Measurements from ENCODE around the gene CXCR4. TPM values are rescaled to one million over a fixed set of nuclear protein-coding genes. Genes with fewer than 3 reads are reported as not detected.

Gene CXCR4
- total RNA-seq (2,224 TPM), polyA plus RNA-seq (100 to 1,000 TPM; 536 to 682 (median 586) TPM)

- Mint-ChIP-seq H3K4me3 (peak within 1 kb of the TSS; percentile 92 to 99 (median 98)), H3K9me3 (peaks cover 0 to 11% (median 0%) of the 10 kb centered on the region in 7 donors), H3K36me3 (peaks cover 35% of the 10 kb centered on the region), H3K4me1 (peaks cover 31 to 73% (median 51%) of the 10 kb centered on the region in 4 donors), H3K27me3 (peaks cover 27% of the 10 kb centered on the region), H3K27ac (peak within 1 kb of the TSS; percentile 99 to 100 (median 100))
- ATAC-seq (ENCODE audit: low read depth in 2 of 2) (peak; percentile 38), DNase-seq (peak; percentile 85 to 92 (median 89))
- H3K4me3 ChIP-seq (ENCODE audit: low read depth, low read length), result peak within 1 kb of the TSS; percentile 100
- no peaks in the 10 kb centered on the region for H3K9me3 ChIP-seq (ENCODE audit: control insufficient read depth in 2 of 2, low read length in 2 of 2)
- peaks cover 28% of the 10 kb centered on the region for H3K36me3 ChIP-seq (ENCODE audit: control insufficient read depth, insufficient read depth, low read length)
- H3K4me1 ChIP-seq (ENCODE audit: control insufficient read depth, insufficient read depth, low read length, poor library complexity, severe bottlenecking), result peaks cover 41% of the 10 kb centered on the region
- peaks cover 2% of the 10 kb centered on the region for H3K27me3 ChIP-seq (ENCODE audit: control insufficient read depth, insufficient read depth, low read length)
- peak within 1 kb of the TSS; percentile 94 for H3K27ac ChIP-seq (ENCODE audit: insufficient read depth, low read length, poor library complexity, severe bottlenecking)
These were observed at the start of gene CXCR4 for GRCh38 chr2:136117909-136118818. Gene CXCR4 (minus strand): TSS chr2:136118149. CDS start chr2:136118060, 89 bp downstream.

GRCh38 chr2:136164280-136164776 lies 46.4 kb upstream of the CXCR4 start:
- Mint-ChIP-seq H3K27ac (peak overlapping the region in 1 of 3 donors; percentile 26), H3K27me3 (no peaks in the 10 kb centered on the region), H3K36me3 (no peaks in the 10 kb centered on the region), H3K9me3 (no peaks in the 10 kb centered on the region), H3K4me3 (no peak overlapping the region), H3K4me1 (peaks cover 9 to 23% (median 14%) of the 10 kb centered on the region in 4 donors)
- Histone ChIP-seq H3K27me3 (ENCODE audit: control insufficient read depth, insufficient read depth, low read length) (no peaks in the 10 kb centered on the region), H3K27ac (ENCODE audit: insufficient read depth, low read length, poor library complexity, severe bottlenecking) (no peak overlapping the region), H3K4me1 (ENCODE audit: control insufficient read depth, insufficient read depth, low read length, poor library complexity, severe bottlenecking) (peaks cover 9% of the 10 kb centered on the region), H3K9me3 (ENCODE audit: control insufficient read depth in 2 of 2, low read length in 2 of 2) (no peaks in the 10 kb centered on the region), H3K36me3 (ENCODE audit: control insufficient read depth, insufficient read depth, low read length) (no peaks in the 10 kb centered on the region), H3K4me3 (ENCODE audit: low read depth, low read length) (no peak overlapping the region)
- DNase-seq, result no peak
- ATAC-seq (ENCODE audit: low read depth in 2 of 2), result no peak

- no peak for ATAC-seq (ENCODE audit: low read depth in 2 of 2)
- no peaks in the 10 kb centered on the region for H3K27me3 Mint-ChIP-seq
- Histone ChIP-seq H3K9me3 (ENCODE audit: control insufficient read depth in 2 of 2, low read length in 2 of 2) (no peaks in the 10 kb centered on the region), H3K27ac (ENCODE audit: insufficient read depth, low read length, poor library complexity, severe bottlenecking) (no peak overlapping the region), H3K4me1 (ENCODE audit: control insufficient read depth, insufficient read depth, low read length, poor library complexity, severe bottlenecking) (peaks cover 9% of the 10 kb centered on the region), H3K36me3 (ENCODE audit: control insufficient read depth, insufficient read depth, low read length) (no peaks in the 10 kb centered on the region), H3K4me3 (ENCODE audit: low read depth, low read length) (no peak overlapping the region), H3K27me3 (ENCODE audit: control insufficient read depth, insufficient read depth, low read length) (no peaks in the 10 kb centered on the region)
- no peaks in the 10 kb centered on the region for H3K36me3 Mint-ChIP-seq
- H3K4me3 Mint-ChIP-seq, result peak overlapping the region in 1 of 4 donors; percentile 30
- no peak for DNase-seq
- H3K4me1 Mint-ChIP-seq, result peaks cover 9 to 26% (median 14%) of the 10 kb centered on the region in 4 donors
- H3K27ac Mint-ChIP-seq, result peak overlapping the region in 2 of 3 donors; percentile 18 to 87
- peaks cover 0 to 2% (median 0%) of the 10 kb centered on the region in 7 donors for H3K9me3 Mint-ChIP-seq
These were observed 44.5 kb upstream of the CXCR4 start for GRCh38 chr2:136162438-136162837.

- no peak overlapping the region for H3K27ac Mint-ChIP-seq
- no peaks in the 10 kb centered on the region for H3K9me3 ChIP-seq (ENCODE audit: control insufficient read depth in 2 of 2, low read length in 2 of 2)
- no peak for DNase-seq
- H3K4me3 Mint-ChIP-seq, result no peak overlapping the region
- no peak overlapping the region for H3K27ac ChIP-seq (ENCODE audit: insufficient read depth, low read length, poor library complexity, severe bottlenecking)
- H3K4me1 Mint-ChIP-seq, result peaks cover 3 to 19% (median 13%) of the 10 kb centered on the region in 4 donors
- no peak for ATAC-seq (ENCODE audit: low read depth in 2 of 2)
- no peaks in the 10 kb centered on the region for H3K36me3 ChIP-seq (ENCODE audit: control insufficient read depth, insufficient read depth, low read length)
- H3K4me3 ChIP-seq (ENCODE audit: low read depth, low read length), result no peak overlapping the region
- H3K9me3 Mint-ChIP-seq, result peaks cover 0 to 2% (median 0%) of the 10 kb centered on the region in 7 donors
- H3K27me3 Mint-ChIP-seq, result peaks cover 6% of the 10 kb centered on the region
- H3K27me3 ChIP-seq (ENCODE audit: control insufficient read depth, insufficient read depth, low read length), result peaks cover 3% of the 10 kb centered on the region
- peaks cover 6% of the 10 kb centered on the region for H3K4me1 ChIP-seq (ENCODE audit: control insufficient read depth, insufficient read depth, low read length, poor library complexity, severe bottlenecking)
- H3K36me3 Mint-ChIP-seq, result no peaks in the 10 kb centered on the region
These were observed 38.5 kb upstream of the CXCR4 start for GRCh38 chr2:136156411-136156810.

GRCh38 chr2:136154384-136154783 lies 36.4 kb upstream of the CXCR4 start:
- Histone ChIP-seq H3K9me3 (ENCODE audit: control insufficient read depth in 2 of 2, low read length in 2 of 2) (no peaks in the 10 kb centered on the region), H3K27me3 (ENCODE audit: control insufficient read depth, insufficient read depth, low read length) (peaks cover 3% of the 10 kb centered on the region), H3K4me1 (ENCODE audit: control insufficient read depth, insufficient read depth, low read length, poor library complexity, severe bottlenecking) (peaks cover 12% of the 10 kb centered on the region), H3K27ac (ENCODE audit: insufficient read depth, low read length, poor library complexity, severe bottlenecking) (no peak overlapping the region), H3K36me3 (ENCODE audit: control insufficient read depth, insufficient read depth, low read length) (no peaks in the 10 kb centered on the region), H3K4me3 (ENCODE audit: low read depth, low read length) (no peak overlapping the region)
- Mint-ChIP-seq H3K4me3 (no peak overlapping the region), H3K4me1 (peaks cover 10 to 25% (median 21%) of the 10 kb centered on the region in 4 donors), H3K36me3 (no peaks in the 10 kb centered on the region), H3K27me3 (peaks cover 6% of the 10 kb centered on the region), H3K9me3 (peaks cover 0 to 2% (median 0%) of the 10 kb centered on the region in 7 donors), H3K27ac (no peak overlapping the region)
- ATAC-seq (ENCODE audit: low read depth in 2 of 2) (no peak), DNase-seq (no peak)

GRCh38 chr2:136151021-136151971 lies 33.3 kb upstream of the CXCR4 start:
- peaks cover 10 to 25% (median 24%) of the 10 kb centered on the region in 4 donors for H3K4me1 Mint-ChIP-seq
- peaks cover 5% of the 10 kb centered on the region for H3K36me3 Mint-ChIP-seq
- Histone ChIP-seq H3K9me3 (ENCODE audit: control insufficient read depth in 2 of 2, low read length in 2 of 2) (no peaks in the 10 kb centered on the region), H3K4me1 (ENCODE audit: control insufficient read depth, insufficient read depth, low read length, poor library complexity, severe bottlenecking) (peaks cover 12% of the 10 kb centered on the region), H3K4me3 (ENCODE audit: low read depth, low read length) (peak overlapping the region; percentile 20), H3K27ac (ENCODE audit: insufficient read depth, low read length, poor library complexity, severe bottlenecking) (no peak overlapping the region), H3K27me3 (ENCODE audit: control insufficient read depth, insufficient read depth, low read length) (peaks cover 3% of the 10 kb centered on the region), H3K36me3 (ENCODE audit: control insufficient read depth, insufficient read depth, low read length) (no peaks in the 10 kb centered on the region)
- H3K4me3 Mint-ChIP-seq, result peak overlapping the region in 2 of 4 donors; percentile 23 to 71
- ATAC-seq (ENCODE audit: low read depth in 2 of 2) (peak in 1 of 2 donors; percentile 31), DNase-seq (peak in 1 of 3 donors; percentile 31)
- peak overlapping the region; percentile 52 to 94 (median 76) for H3K27ac Mint-ChIP-seq
- H3K9me3 Mint-ChIP-seq, result peaks cover 0 to 3% (median 0%) of the 10 kb centered on the region in 7 donors
- peaks cover 11% of the 10 kb centered on the region for H3K27me3 Mint-ChIP-seq

GRCh38 chr2:136149011-136149410 lies 31.1 kb upstream of the CXCR4 start:
- H3K36me3 Mint-ChIP-seq, result peaks cover 5% of the 10 kb centered on the region
- peaks cover 10 to 31% (median 27%) of the 10 kb centered on the region in 4 donors for H3K4me1 Mint-ChIP-seq

More at GRCh38 chr2:136149011-136149410, 31.1 kb upstream of the CXCR4 start:
- ATAC-seq (ENCODE audit: low read depth in 2 of 2) (no peak), DNase-seq (no peak)
- Histone ChIP-seq H3K27me3 (ENCODE audit: control insufficient read depth, insufficient read depth, low read length) (no peaks in the 10 kb centered on the region), H3K9me3 (ENCODE audit: control insufficient read depth in 2 of 2, low read length in 2 of 2) (no peaks in the 10 kb centered on the region), H3K36me3 (ENCODE audit: control insufficient read depth, insufficient read depth, low read length) (no peaks in the 10 kb centered on the region), H3K4me1 (ENCODE audit: control insufficient read depth, insufficient read depth, low read length, poor library complexity, severe bottlenecking) (peaks cover 12% of the 10 kb centered on the region), H3K27ac (ENCODE audit: insufficient read depth, low read length, poor library complexity, severe bottlenecking) (no peak overlapping the region), H3K4me3 (ENCODE audit: low read depth, low read length) (no peak overlapping the region)
- Mint-ChIP-seq H3K27me3 (peaks cover 19% of the 10 kb centered on the region), H3K27ac (peak overlapping the region in 1 of 3 donors; percentile 22), H3K4me3 (no peak overlapping the region), H3K9me3 (peaks cover 0 to 3% (median 0%) of the 10 kb centered on the region in 7 donors)
